Stimulated activated CD4-positive, alpha-beta T cell treated with anti-CD3 and anti-CD28 coated beads, Interleukin-12 subunit alpha, Interleukin-12 subunit beta, amount 100 ng/mL, for 24 hours (primary cell): ENCODE measurements around the gene KLHL17.
A peak's percentile ranks its signal among the peaks of the same experiment; 100 is the strongest.
"Not testable (repeated sequence)": the region's sequence is repeated elsewhere in the genome, so short reads cannot be mapped to it uniquely, and the experiment has no call there.

Source experiments
- DNase-seq, 2 experiments: peaks; one replicate each; pipeline ENCODE4 v3.0.0-alpha.2; 2020; ENCODE audit warnings: low read depth in 2 of 2

KLHL17 gene

GRCh38 chr1:999725-1000356 is 39.5 kb downstream of the KLHL17 start, which contains the start of gene HES4:
Gene HES4, minus strand, starts transcription at chr1:1000097. Its CDS starts 124 bp downstream, at chr1:999973.
- peak; percentile 38 to 60 for DNase-seq

- DNase-seq, result peak; percentile 39 to 46
Measured at GRCh38 chr1:1000357-1001056, 40.1 kb downstream of the KLHL17 start.

GRCh38 chr1:1001057-1001783 is 40.8 kb downstream of the KLHL17 start:
- no peak for DNase-seq

- no peak for DNase-seq
Measured at GRCh38 chr1:1003618-1004419, 43.4 kb downstream of the KLHL17 start.

- no peak for DNase-seq
Measured at GRCh38 chr1:1004420-1004779, 44.0 kb downstream of the KLHL17 start.

- no peak for DNase-seq
Measured at GRCh38 chr1:1004780-1005697, 44.7 kb downstream of the KLHL17 start.

- no peak for DNase-seq
Measured at GRCh38 chr1:1005774-1006304, 45.5 kb downstream of the KLHL17 start.

- DNase-seq, result no peak
Measured at GRCh38 chr1:1006305-1007159, 46.1 kb downstream of the KLHL17 start.

GRCh38 chr1:1010131-1010530 is 49.7 kb downstream of the KLHL17 start:
- not testable (repeated sequence) for DNase-seq

GRCh38 chr1:1011396-1011949 is 51.1 kb downstream of the KLHL17 start:
- DNase-seq, result no peak

GRCh38 chr1:1012736-1013104 is 52.3 kb downstream of the KLHL17 start:
- DNase-seq, result not testable (repeated sequence)

GRCh38 chr1:1013105-1013921 is 52.9 kb downstream of the KLHL17 start, which contains the start of gene ISG15:
Gene ISG15, plus strand, starts transcription at chr1:1013497. Its CDS starts 77 bp downstream, at chr1:1013574.
- peak; percentile 72 to 75 for DNase-seq

GRCh38 chr1:1013922-1014648 is 53.7 kb downstream of the KLHL17 start:
- no peak for DNase-seq

- DNase-seq, result no peak
Measured at GRCh38 chr1:1014799-1015681, 54.7 kb downstream of the KLHL17 start.
